Fibroblast of pulmonary artery (primary cell): ENCODE data around the gene GPR18.

Experiments
- DNase-seq: peaks from one replicate; pipeline ENCODE4 v3.0.0-alpha.2; 2010; ENCODE audit warnings: low read depth
- H3K4me3 ChIP-seq: replicated peaks from 2 replicates; pipeline ENCODE4 v1.5.1; 2011; ENCODE audit warnings: low read depth, mild to moderate bottlenecking, control low read depth, low read length, moderate library complexity
- TF ChIP-seq, protein P1 (sequence below): IDR thresholded peaks from 2 replicates; pipeline ENCODE4 v1.5.1; 2011; ENCODE audit warnings: mild to moderate bottlenecking, control low read depth, low read length, inconsistent platforms; ENCODE audit errors: missing control alignments

GPR18 gene, protein sequence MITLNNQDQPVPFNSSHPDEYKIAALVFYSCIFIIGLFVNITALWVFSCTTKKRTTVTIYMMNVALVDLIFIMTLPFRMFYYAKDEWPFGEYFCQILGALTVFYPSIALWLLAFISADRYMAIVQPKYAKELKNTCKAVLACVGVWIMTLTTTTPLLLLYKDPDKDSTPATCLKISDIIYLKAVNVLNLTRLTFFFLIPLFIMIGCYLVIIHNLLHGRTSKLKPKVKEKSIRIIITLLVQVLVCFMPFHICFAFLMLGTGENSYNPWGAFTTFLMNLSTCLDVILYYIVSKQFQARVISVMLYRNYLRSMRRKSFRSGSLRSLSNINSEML

DNA sequence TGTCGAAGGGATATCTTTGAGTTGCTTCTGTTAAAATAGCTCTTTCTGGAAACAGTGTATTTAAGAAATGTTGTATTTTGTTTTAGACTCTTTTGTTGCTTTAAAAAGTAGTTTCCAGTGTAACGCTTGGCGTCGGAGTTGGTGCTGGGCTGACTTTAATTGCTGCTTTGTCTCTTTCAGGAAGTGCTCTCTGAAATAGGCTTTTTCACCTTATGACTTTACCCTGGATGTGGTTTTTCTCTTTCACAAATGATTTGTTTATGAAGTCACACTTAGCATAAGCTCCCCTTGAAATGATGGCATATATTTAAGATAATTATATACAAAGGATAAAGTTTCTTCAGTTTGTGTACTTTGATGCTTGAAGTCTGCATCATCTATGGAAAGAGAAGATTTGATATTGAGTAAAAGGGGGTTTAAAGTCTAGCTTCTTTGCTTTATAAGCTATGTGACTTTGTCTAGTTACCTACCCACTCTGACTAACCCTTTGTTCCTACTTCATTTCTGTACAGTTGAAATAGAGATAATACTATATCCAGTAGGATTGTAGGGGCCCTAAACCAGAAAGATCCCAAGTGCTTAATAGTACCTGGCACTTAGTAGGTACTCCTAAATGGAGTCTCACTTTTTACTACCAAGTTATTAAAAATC lies at the start of gene GPR18:
Gene GPR18, minus strand, starts transcription at position 170 of the 651 bp plus-strand sequence. CDS start 2,507 bp downstream, outside the sequence.
- H3K4me3 ChIP-seq: no peak within 1 kb of the TSS
- no peak for DNase-seq

DNA sequence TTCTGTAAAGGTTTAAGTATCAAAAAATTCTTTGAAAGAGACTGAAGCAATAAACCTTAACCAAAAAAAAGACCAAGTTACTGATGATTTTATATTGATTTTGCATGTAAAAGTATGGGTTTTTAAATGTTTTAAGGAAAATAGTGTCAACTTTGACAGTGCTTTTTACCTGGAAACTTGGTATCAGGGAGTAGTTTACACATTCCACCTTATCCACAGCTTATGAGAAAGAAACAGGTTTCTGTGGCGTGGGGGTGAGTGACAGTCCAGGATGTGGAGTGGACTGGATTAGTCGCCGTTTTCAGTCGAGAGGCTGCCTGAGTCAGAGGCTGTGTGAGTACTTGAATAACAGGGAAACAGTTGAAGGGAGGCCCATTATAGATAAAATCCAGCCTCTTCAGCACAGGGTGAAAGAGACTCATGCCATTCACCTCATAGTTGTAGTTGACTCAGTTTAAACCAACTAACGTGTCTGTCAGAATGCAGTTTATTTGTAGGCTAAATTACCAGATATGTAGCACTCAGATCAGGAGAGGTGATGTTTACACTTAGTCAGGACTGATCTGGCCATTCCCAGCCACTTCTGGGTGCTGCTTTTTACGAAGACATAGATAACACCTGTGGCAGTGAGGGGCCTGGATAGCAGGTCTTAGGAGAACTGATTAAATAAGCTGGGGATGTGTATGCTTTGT lies 49.6 kb upstream of the GPR18 start:
- peak; percentile 64 for DNase-seq
- H3K4me3 ChIP-seq: no peak overlapping the region
- TF ChIP-seq, protein P1, sequence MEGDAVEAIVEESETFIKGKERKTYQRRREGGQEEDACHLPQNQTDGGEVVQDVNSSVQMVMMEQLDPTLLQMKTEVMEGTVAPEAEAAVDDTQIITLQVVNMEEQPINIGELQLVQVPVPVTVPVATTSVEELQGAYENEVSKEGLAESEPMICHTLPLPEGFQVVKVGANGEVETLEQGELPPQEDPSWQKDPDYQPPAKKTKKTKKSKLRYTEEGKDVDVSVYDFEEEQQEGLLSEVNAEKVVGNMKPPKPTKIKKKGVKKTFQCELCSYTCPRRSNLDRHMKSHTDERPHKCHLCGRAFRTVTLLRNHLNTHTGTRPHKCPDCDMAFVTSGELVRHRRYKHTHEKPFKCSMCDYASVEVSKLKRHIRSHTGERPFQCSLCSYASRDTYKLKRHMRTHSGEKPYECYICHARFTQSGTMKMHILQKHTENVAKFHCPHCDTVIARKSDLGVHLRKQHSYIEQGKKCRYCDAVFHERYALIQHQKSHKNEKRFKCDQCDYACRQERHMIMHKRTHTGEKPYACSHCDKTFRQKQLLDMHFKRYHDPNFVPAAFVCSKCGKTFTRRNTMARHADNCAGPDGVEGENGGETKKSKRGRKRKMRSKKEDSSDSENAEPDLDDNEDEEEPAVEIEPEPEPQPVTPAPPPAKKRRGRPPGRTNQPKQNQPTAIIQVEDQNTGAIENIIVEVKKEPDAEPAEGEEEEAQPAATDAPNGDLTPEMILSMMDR: no peak

More for the DNA sequence above, at the start of gene GPR18:
- TF ChIP-seq, protein P1: no peak

DNA sequence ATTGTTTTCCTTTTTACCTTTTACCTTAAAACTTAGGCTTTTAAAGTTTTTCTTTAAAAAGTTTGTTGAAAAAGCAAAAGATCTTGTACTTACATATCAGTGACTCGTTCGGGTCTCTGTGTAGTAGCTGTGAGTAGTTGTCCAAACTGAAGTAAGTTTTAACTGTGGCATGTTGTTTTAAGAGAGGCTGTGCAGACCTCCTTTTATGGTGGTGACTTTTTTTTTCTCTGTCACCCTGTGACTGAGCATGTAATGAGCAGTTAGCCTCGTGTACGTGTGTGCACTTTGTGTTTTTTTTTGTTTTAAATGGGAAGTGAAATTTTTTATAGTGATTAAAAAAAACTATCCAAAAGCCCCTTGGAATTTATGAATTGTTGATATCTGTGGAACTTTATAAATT lies 49.1 kb upstream of the GPR18 start, which contains the start of gene GPR183:
Gene GPR183, minus strand, starts transcription at position 153 of the 400 bp plus-strand sequence. CDS start 11,254 bp downstream, outside the sequence.
- DNase-seq: no peak
- H3K4me3 ChIP-seq: no peak within 1 kb of the TSS
- TF ChIP-seq, protein P1: no peak

DNA sequence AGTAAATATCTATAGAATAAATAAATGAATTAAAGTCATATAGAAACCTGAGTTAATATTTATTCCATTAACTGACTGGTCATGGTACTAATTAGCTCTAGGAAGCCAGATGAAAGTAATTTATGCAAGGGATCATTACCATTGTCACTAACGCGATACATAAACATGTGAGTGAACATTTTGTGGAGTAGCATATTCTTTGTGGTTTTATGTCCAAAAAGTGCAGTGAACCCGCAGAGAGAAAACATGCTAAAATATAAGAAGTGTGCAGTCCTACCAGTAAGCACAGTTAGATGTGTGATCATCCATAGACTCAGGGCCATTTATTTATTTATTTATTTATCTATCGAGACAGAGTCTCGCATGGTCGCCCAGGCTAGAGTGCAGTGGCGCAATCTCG lies 47.4 kb upstream of the GPR18 start:
- TF ChIP-seq, protein P1: no peak
- no peak overlapping the region for H3K4me3 ChIP-seq

DNA sequence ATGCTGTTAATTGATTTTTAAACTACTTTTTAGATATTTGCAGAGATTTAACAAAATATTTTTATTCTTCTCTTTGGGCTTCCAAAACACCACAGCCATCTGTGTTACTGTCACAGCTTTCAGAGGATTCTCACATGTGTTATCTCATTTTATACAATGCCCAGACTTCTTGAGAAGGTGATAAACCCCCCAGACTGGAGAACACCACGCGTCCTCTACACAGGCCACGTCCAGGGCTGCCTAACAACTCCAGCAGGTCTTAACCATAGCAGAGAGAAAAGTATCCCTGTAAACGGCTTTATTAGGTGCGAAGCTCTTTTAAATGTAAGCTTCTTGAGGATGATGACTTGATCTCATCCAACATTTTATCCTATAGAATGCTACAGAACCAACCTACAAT lies 47.0 kb upstream of the GPR18 start:
- no peak for DNase-seq
- no peak overlapping the region for H3K4me3 ChIP-seq
- TF ChIP-seq, protein P1: no peak

More for the DNA sequence above, 47.4 kb upstream of the GPR18 start:
- DNase-seq: no peak

DNA sequence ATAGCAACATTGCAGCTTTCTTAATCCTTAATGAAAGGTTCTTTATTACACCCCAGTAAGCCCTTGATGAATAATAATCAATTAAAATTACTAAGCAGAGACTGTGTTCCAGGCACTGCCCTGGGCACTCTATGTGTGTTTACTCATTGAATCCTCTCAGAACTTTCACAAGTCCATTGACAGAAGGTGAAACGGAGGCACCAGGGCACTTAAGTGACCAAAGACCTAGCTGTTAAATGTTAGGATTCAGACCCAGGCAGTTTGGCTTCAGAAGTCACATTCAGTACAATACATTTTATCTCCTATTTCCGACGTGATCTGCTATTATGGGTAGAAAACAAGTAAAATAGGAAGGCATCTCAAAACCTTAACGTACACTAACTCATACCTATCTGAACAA lies 46.4 kb upstream of the GPR18 start:
- DNase-seq: no peak
- no peak overlapping the region for H3K4me3 ChIP-seq
- TF ChIP-seq, protein P1: no peak
